ENCODE results near the gene SELP.
A peak's percentile ranks its signal among the peaks of the same experiment; 100 is the strongest.

Gene SELP

GRCh38 chr1:169574336-169574735 lies 55.6 kb downstream of the SELP start:
- DNase-seq: no peak

- no peak for DNase-seq
Measured at GRCh38 chr1:169572187-169572586, 57.7 kb downstream of the SELP start.

- no peak for DNase-seq
Measured at GRCh38 chr1:169571450-169571849, 58.5 kb downstream of the SELP start.

- DNase-seq: no peak
Measured at GRCh38 chr1:169570172-169570574, 59.8 kb downstream of the SELP start.

- DNase-seq: no peak
Measured at GRCh38 chr1:169568497-169568896, 61.4 kb downstream of the SELP start.

- DNase-seq: no peak
Measured at GRCh38 chr1:169565335-169566271, 64.3 kb downstream of the SELP start.

GRCh38 chr1:169563650-169564049 lies 66.3 kb downstream of the SELP start:
- no peak for DNase-seq

- DNase-seq: no peak
Measured at GRCh38 chr1:169563019-169563615, 66.8 kb downstream of the SELP start.

GRCh38 chr1:169561692-169562091 lies 68.2 kb downstream of the SELP start:
- no peak for DNase-seq

GRCh38 chr1:169557131-169557530 lies 72.8 kb downstream of the SELP start:
- no peak for DNase-seq

- peak; percentile 24 for DNase-seq
Measured at GRCh38 chr1:169550294-169550693, 79.6 kb downstream of the SELP start.

- no peak for DNase-seq
Measured at GRCh38 chr1:169548282-169548681, 81.6 kb downstream of the SELP start.

- DNase-seq: no peak
Measured at GRCh38 chr1:169546087-169546995, 83.6 kb downstream of the SELP start.

- DNase-seq: no peak
Measured at GRCh38 chr1:169545472-169545871, 84.5 kb downstream of the SELP start.

- no peak for DNase-seq
Measured at GRCh38 chr1:169538998-169539871, 90.7 kb downstream of the SELP start.
